GM21825 (cell line): ENCODE data around the gene IQCH.

ENCODE experiments used
- ATAC-seq: cut with Tn5 transposase; IDR thresholded peaks from one replicate; pipeline ENCODE4 v1.9.1; 2021; ENCODE audit warnings: mild to moderate bottlenecking, moderate library complexity; ENCODE audit not compliant: unreplicated experiment

The IQCH gene

DNA sequence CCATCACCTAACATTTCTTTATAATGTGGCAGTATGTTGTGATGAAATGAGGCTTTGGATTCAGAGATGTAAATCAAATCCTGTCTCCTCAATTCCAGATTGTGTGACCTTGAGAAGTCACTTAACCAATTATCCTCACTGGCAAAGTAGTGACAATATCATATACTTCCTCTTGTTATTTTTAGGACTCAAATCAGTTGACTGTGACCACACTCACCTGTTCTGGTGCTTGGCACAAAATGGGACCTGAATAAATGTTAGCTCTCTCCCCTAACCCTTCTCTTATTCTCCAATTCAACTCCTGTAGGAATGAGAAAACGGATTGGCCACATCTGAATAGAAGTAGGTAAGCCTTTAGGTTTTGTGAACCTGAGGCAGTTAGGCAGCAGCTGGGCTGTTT lies 42.1 kb downstream of the IQCH start:
- no peak for ATAC-seq

DNA sequence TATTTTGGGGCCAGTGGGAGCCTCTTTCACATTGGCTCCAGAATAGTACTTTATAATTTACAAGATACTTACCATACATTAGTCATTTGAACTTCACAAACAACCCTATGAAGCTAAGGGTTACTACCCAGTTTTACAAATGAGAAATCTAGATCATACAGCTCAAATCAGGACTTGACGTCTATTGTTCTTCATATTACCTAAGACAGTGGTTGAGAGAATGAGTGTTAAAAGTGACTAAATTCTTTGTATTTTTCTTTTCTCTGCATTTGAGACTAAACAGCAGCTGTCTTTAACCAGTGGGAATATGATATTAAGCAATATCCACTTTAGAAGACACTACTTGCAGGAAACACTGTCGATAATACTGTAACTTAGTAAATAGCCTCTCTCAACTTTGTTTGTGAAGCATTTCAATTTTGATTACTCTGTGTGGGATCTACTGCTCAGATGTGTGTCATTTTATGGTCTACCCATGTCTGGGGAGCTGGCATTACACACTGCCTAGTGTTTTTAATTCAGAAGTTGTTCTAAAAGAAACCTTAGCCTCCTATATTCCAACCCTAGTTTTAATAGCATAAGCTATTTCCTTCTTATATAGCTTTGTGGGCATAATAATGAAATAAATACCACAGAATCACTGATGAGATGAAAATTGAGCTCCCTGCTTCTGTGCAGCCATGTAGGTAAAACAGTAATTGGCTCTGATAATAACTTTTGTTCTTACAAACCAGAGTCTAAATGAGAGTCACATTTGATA lies 45.9 kb downstream of the IQCH start:
- no peak for ATAC-seq

DNA sequence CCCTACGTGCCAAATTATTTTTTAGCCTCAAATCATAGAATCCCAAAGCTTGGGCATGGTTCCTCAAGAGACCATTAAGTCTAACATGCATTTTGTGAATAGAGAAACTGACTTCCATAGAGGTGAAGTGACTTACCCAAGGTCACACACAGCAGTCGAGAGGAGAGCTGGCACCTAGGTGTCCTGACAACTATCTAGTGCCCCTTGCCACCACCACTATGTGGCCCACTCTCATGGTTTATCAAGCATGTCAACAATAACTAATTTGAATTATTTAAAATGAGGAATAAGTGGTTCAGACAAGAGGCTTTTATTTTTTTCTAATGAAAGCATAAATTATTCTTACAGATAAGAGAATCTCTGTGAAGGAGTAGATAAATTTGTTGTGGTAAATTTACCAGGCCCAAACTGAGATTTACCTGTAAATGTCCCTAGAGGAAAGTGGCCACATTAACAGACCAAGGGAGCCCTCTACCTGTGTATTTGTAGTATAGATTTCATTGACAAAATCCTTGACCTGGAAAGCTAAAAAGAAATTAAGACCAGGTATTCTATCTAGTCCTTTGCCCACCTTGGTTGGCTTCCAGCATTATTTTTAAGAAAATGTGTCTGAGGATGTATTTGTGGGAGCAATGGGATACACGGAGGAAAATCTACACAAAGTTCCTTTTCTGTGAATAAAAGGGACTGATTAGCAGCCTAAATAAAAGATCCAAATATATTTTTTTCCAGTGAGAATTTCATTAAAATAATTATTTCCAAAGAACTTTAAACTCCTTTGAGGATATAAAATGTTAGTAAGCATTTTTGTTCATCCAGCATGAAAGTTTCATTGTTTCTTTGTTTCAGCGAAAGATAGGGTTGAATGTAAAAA lies 49.1 kb downstream of the IQCH start:
- ATAC-seq: no peak

DNA sequence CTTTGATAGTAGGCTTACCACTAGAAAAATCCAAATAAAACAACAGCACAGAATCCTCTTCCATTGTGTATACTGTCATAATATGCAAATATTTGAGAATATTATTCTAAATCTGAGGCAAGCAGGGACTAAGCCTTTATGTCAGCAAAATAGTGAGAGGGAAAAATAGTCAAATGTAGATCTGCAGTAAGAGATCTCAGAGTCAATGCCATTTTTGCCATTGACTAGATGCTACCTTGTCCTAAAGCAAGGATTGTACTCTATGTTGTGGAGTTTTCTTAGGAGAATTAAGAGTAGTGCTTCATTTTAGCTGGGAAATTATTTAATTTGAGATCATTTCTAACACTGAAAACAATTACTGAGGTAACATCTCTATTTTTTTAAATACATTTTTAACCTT lies 50.2 kb downstream of the IQCH start:
- no peak for ATAC-seq

GRCh38 chr15:67305506-67305905 lies 50.9 kb downstream of the IQCH start:
- no peak for ATAC-seq

DNA sequence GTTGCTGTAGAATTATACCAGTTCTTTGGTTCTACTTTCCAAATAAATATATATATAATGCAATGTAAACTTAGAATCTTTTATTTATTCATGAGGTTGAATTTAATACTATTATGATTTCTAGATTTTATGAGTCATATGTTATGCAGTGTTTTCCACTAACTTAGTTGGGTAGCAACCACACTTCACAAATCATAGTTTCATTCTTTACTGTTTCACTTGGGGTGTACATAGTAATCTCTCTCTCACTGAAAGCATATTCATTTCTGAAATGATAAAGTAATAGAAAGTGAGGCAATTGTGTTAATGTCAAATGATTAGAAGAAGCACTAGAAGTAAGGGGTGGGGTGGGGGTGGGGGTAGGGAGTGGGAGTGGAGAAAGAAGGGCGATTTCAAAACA lies 52.6 kb downstream of the IQCH start:
- ATAC-seq: no peak

- no peak for ATAC-seq
Measured at GRCh38 chr15:67307889-67308597, 53.5 kb downstream of the IQCH start.

DNA sequence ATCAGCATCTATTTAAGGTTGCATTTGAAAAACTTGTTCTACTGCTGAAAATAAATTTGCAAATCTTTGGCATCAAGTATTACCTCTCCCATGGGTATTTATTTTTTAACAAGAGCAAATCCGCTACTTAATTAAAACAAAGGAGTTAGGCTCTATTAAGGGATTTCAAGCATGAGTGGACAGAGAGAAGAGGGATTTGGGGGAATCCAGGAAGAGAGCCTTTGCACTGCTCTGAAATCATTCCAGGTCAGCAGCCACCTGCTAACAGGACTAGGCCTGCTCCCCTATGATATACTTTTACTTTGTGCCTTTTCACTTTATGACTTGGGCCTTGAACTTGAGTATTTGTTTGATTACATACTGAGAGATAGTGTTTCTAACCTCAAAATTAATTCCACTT lies 57.1 kb downstream of the IQCH start:
- ATAC-seq: no peak

GRCh38 chr15:67319961-67320360 lies 65.4 kb downstream of the IQCH start:
- no peak for ATAC-seq

- no peak for ATAC-seq
Measured at GRCh38 chr15:67321352-67321751, 66.8 kb downstream of the IQCH start.

GRCh38 chr15:67322481-67322880 lies 67.9 kb downstream of the IQCH start:
- ATAC-seq: no peak

DNA sequence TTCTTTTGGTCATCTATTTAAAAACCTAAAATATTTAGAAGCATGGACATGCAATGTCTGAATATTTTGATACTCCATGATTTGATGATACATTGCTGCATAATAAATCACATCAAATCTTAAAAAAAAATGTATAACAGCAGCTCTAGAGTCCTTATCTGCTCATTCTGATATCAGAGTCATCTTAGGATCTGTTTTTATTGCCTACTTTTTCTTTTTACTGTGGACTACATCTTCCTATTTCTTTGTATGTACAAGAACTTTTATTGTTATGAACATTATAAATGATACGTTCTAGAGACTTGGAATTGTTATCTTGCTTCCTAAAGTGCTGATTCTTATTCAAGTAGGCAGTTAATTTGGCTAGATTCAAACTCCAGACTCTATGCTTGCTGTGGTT lies 72.7 kb downstream of the IQCH start:
- no peak for ATAC-seq

DNA sequence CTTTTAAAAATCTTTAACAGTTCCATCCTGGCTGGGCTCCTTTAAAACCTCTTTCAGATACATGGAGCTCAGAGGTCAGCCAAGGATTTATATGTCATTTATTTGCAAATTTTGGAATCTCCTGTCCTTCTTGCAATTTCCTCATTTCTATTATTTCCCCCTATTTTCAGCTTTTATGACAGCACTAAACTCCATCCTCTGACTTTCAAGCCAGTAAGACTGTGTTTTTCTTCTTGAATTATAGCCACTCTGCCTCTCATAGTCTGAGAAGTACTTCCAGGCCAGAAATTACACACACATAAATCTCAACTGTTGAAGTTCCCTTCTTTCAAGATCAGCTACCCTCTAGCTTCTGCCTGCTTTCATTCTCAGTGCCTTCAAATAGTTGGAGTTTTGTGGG lies 73.2 kb downstream of the IQCH start:
- ATAC-seq: no peak

DNA sequence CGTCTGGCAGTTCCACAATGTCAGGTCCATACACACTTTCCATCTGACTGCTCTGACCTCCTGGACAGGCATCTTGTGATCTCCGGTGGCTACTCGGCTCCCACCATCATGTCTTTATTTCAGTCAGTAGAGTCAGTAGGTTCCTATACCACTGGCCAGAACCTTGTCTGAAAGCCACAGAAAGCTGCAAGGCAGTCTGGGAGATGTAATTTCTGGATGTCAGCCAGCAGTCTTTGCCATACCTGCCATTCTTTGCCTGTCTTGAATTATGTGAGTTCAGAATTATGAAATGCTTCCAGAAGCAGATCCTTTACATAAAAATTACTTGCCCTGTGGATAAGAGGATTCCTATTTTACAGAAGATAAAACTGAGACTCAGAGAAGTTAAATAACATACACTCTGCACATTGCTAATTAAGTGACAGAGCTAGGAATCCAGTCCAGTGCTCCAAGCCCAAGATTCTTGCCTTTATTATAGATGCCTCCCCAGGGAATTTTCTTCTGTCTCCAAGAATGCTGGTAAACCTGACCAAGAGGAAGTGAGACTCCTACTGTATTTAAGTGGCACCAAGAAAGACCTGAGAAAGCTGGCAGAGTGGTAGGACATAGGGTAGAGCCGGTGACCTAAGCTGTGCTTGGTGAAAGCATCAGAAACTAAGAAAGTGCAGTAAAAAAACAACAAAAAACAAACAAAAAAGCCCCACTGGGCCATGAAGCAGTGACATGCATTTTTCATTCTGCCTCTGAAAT lies 75.6 kb downstream of the IQCH start:
- no peak for ATAC-seq

DNA sequence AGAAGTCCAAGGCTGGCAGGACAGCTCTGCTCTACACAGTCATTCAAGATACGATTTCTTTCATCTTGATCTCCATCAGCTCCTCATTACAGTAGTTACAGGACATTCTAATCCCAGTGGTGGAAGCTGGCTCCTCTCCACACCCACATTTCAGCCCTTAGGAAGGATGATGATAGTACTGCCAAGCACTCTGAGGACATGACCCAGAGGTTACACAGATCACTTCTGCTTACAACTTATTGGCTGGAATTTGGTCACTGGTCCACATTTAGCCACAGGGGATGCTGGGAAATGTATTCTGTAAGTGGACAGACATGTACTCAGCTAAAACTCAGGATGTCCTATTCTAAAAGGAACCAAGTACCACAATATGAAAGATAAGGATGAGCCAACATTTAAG lies 77.1 kb downstream of the IQCH start:
- no peak for ATAC-seq

DNA sequence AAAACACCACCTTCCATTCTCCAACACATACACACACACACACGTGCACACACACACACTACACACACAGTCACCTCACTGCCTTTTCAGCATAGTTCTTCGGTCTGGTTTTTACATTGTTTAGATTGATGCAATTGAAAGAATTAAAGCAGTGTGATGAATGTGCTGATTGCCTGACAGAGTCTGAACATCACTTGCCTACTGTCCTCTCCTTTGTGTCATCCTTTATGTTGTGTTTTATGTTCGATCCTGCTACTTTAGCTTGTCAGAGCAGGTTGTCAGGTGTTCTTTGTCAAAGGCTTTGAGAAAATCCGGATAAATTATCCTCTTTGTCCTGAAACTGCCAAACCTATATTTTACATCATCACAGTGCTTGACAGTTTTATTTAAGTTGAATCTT lies 80.4 kb downstream of the IQCH start:
- ATAC-seq: no peak

DNA sequence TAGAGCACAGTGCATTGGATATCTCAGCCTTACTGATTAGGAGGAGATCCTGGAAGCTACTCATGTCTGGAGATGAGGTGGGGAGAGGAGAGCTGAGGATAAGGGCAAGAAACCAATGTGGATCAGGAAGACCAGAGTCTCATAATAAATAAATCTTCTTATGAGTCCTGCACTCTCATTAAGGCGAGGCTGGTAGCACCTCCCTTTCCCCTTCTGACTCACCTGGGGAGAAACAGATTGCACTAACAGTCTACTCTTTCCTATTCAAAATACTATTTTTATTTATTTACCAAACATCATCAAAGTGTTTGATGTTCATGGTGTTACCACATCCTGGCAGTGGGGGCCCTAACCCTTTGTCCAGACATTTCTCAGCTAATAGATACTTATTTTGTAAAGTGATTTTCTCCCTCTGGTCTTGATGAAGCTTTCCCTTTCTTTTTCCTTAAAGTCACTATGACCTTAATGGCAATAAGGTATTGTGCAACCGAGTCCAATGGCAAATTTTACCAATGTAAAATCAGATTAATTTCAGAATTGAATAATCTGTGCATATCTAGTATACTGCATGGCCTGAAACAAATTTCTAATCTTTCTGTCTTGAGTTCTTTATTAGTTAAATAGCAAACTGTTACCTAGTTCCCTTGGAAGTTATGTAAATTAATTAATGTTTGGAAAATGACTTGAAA lies 81.1 kb downstream of the IQCH start:
- no peak for ATAC-seq

GRCh38 chr15:67340630-67341029 lies 86.0 kb downstream of the IQCH start:
- ATAC-seq: no peak

DNA sequence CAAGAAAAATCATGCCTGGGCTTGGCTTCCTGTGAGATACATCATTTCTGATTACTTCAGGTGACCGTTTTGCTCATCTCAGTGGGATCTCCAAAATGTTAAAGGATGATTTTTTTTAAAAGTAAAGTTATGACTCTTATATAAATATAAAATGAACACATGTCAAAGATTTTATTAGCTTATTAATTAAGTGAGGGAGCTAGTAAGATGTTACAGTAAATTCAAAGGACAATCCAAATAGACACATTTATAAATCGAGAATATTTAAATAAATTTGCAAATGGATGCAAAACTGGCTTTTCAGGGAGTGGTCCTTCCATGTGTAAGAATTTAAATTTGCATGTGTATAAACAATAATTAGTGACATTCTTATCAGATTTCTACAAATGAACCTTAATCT lies 87.0 kb downstream of the IQCH start:
- no peak for ATAC-seq

DNA sequence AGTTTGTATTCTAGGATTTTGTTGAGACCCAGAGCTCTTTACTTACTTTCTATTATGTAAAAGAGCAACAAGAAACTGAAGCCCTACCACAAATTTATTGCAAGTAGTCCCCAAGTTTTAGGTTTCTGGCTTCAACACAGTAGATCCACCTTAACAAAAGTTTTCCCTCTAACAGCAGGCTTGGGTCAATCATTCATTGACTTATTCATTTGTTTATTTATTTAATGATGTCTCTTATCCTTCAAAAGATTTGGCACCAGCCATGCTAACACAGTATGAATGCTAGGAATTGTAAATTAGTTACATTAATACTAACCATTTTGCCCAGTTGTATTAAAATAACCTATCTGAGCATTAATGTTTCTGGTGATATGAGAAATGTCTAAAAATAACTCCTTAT lies 88.6 kb downstream of the IQCH start:
- ATAC-seq: no peak
